ENCODE data around the gene GPR142. TPM values are rescaled to one million over a fixed set of nuclear protein-coding genes. Genes with fewer than 3 reads are reported as not detected.

The GPR142 gene
- polyA plus RNA-seq, 1 donor (not counting 4 experiments of a cell fraction or from before 2014, with no cell fraction given): not detected

GRCh38 chr17:74343121-74343520 is 24.2 kb upstream of the GPR142 start:
- peaks cover 13% of the 10 kb centered on the region for H3K4me1 ChIP-seq (ENCODE audit: control insufficient read depth, extremely low read depth, insufficient read depth, low read length)
- DNase-seq (ENCODE audit: low read depth, low spot score) (no peak), FAIRE-seq (no peak)
- H2AFZ ChIP-seq (ENCODE audit: control insufficient read depth, low read length): no peak overlapping the region
- no peak overlapping the region for H3K27ac ChIP-seq (ENCODE audit: control insufficient read depth, insufficient read depth, low read length)
- H3K4me3 ChIP-seq (ENCODE audit: control insufficient read depth in 2 of 3, extremely low read depth in 1 of 3, insufficient read depth in 2 of 3, low read depth in 1 of 3, low read length in 3 of 3): no peak overlapping the region
- H3K27me3 ChIP-seq (ENCODE audit: control insufficient read depth, extremely low read depth, insufficient read depth, low read length): peaks cover 10% of the 10 kb centered on the region
- no peaks in the 10 kb centered on the region for H3K36me3 ChIP-seq (ENCODE audit: control insufficient read depth in 2 of 2, extremely low read depth in 1 of 2, insufficient read depth in 2 of 2, low read length in 2 of 2)
- no peaks in the 10 kb centered on the region for H3K9me3 ChIP-seq (ENCODE audit: control insufficient read depth, low read depth, low read length)
- TF ChIP-seq, protein P1, sequence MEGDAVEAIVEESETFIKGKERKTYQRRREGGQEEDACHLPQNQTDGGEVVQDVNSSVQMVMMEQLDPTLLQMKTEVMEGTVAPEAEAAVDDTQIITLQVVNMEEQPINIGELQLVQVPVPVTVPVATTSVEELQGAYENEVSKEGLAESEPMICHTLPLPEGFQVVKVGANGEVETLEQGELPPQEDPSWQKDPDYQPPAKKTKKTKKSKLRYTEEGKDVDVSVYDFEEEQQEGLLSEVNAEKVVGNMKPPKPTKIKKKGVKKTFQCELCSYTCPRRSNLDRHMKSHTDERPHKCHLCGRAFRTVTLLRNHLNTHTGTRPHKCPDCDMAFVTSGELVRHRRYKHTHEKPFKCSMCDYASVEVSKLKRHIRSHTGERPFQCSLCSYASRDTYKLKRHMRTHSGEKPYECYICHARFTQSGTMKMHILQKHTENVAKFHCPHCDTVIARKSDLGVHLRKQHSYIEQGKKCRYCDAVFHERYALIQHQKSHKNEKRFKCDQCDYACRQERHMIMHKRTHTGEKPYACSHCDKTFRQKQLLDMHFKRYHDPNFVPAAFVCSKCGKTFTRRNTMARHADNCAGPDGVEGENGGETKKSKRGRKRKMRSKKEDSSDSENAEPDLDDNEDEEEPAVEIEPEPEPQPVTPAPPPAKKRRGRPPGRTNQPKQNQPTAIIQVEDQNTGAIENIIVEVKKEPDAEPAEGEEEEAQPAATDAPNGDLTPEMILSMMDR (optimal IDR thresholded peaks at IDR 0.05 in 1 of 3, IDR thresholded peaks at IDR 0.05 in 1 of 3, conservative IDR thresholded peaks at IDR 0.05 in 1 of 3; ENCODE audit: extremely low read depth in 1 of 3, insufficient read depth in 2 of 3, low read length in 3 of 3): no peak
- no peak for TF ChIP-seq EZH2 (IDR thresholded peaks at IDR 0.05; ENCODE audit: low read length)
- H4K20me1 ChIP-seq (ENCODE audit: control insufficient read depth, extremely low read depth, insufficient read depth, low read length): no peaks in the 10 kb centered on the region
- H3K9me1 ChIP-seq (ENCODE audit: control insufficient read depth, extremely low read depth, insufficient read depth, low read length): no peaks in the 10 kb centered on the region
- no peak overlapping the region for H3K9ac ChIP-seq (ENCODE audit: control insufficient read depth, extremely low read depth, insufficient read depth, low read length)
- dilution Hi-C loops (cut with MboI; ENCODE audit: extremely low pct_ligation_motif_present, low sequenced_read_pairs): no loop called here
- no peak overlapping the region for H3K4me2 ChIP-seq (ENCODE audit: control insufficient read depth, extremely low read depth, insufficient read depth, low read depth, low read length)
- no peaks in the 10 kb centered on the region for H3K79me2 ChIP-seq (ENCODE audit: control insufficient read depth, insufficient read depth, low read length)

DNA sequence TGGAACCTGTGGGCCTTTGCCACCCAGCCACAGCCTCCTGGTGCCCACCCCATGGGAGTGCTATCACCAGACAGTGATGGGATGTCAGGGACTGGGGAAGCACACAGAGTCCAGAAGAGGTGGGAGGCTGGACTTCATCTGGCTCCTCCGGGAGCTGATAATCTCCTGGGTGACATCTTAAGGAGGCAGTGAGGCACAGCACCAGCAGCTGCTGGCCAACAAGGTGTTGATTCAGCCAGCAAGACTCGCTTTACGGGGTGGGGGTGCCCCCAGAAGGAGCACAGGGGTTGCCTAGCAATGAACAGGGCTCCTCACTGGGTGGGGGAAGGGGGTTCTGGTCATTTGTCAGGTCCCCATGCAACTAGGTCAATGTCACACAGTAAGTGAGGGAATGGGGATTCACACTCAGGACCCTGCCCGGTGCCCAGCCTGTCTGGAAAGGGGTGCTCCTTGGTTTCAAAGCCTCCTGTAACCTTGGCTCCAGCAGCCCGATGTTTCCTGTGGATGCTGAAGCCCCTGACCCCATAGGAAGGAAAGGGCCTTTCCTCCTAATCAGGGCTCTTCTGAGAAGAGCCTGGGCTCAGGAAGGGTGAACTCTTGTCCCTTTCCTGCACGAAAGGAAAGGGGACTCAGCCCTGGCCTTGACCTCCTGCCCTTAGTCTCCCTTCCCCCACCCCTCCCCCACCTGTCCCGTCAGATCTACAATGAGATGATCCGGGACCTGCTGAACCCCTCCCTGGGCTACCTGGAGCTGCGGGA is 23.6 kb upstream of the GPR142 start:
- Histone ChIP-seq H2AFZ (ENCODE audit: control insufficient read depth, low read length) (no peak overlapping the region), H3K36me3 (ENCODE audit: control insufficient read depth in 2 of 2, extremely low read depth in 1 of 2, insufficient read depth in 2 of 2, low read length in 2 of 2) (no peaks in the 10 kb centered on the region), H3K79me2 (ENCODE audit: control insufficient read depth, insufficient read depth, low read length) (no peaks in the 10 kb centered on the region), H3K4me2 (ENCODE audit: control insufficient read depth, extremely low read depth, insufficient read depth, low read depth, low read length) (no peak overlapping the region), H3K4me1 (ENCODE audit: control insufficient read depth, extremely low read depth, insufficient read depth, low read length) (peaks cover 13% of the 10 kb centered on the region), H3K9me3 (ENCODE audit: control insufficient read depth, low read depth, low read length) (no peaks in the 10 kb centered on the region), H3K9me1 (ENCODE audit: control insufficient read depth, extremely low read depth, insufficient read depth, low read length) (no peaks in the 10 kb centered on the region), H3K27me3 (ENCODE audit: control insufficient read depth, extremely low read depth, insufficient read depth, low read length) (peaks cover 10% of the 10 kb centered on the region), H3K4me3 (ENCODE audit: control insufficient read depth in 2 of 3, extremely low read depth in 1 of 3, insufficient read depth in 2 of 3, low read depth in 1 of 3, low read length in 3 of 3) (no peak overlapping the region), H3K9ac (ENCODE audit: control insufficient read depth, extremely low read depth, insufficient read depth, low read length) (no peak overlapping the region), H4K20me1 (ENCODE audit: control insufficient read depth, extremely low read depth, insufficient read depth, low read length) (no peaks in the 10 kb centered on the region), H3K27ac (ENCODE audit: control insufficient read depth, insufficient read depth, low read length) (no peak overlapping the region)
- dilution Hi-C loops (cut with MboI; ENCODE audit: extremely low pct_ligation_motif_present, low sequenced_read_pairs): no loop called here
- FAIRE-seq: no peak
- no peak for DNase-seq (ENCODE audit: low read depth, low spot score)
- TF ChIP-seq, protein P1 (optimal IDR thresholded peaks at IDR 0.05 in 1 of 3, IDR thresholded peaks at IDR 0.05 in 1 of 3, conservative IDR thresholded peaks at IDR 0.05 in 1 of 3; ENCODE audit: extremely low read depth in 1 of 3, insufficient read depth in 2 of 3, low read length in 3 of 3): no peak
- no peak for TF ChIP-seq EZH2 (IDR thresholded peaks at IDR 0.05; ENCODE audit: low read length)

Measured in keratinocyte (primary cell).